HG03175 (cell line): ENCODE measurements around the gene RNF40.
"Not testable (repeated sequence)": the region's sequence is repeated elsewhere in the genome, so short reads cannot be mapped to it uniquely, and the experiment has no call there.

Source experiments
- ATAC-seq: cut with Tn5 transposase; IDR thresholded peaks from one replicate; pipeline ENCODE4 v1.9.1; 2021; ENCODE audit warnings: mild to moderate bottlenecking, moderate library complexity; ENCODE audit not compliant: unreplicated experiment

Gene RNF40

GRCh38 chr16:30813821-30814189 is 51.7 kb downstream of the RNF40 start:
- ATAC-seq, result no peak

GRCh38 chr16:30816769-30817168 is 54.6 kb downstream of the RNF40 start:
- ATAC-seq, result no peak

GRCh38 chr16:30820952-30821421 is 58.9 kb downstream of the RNF40 start:
- ATAC-seq, result no peak

DNA sequence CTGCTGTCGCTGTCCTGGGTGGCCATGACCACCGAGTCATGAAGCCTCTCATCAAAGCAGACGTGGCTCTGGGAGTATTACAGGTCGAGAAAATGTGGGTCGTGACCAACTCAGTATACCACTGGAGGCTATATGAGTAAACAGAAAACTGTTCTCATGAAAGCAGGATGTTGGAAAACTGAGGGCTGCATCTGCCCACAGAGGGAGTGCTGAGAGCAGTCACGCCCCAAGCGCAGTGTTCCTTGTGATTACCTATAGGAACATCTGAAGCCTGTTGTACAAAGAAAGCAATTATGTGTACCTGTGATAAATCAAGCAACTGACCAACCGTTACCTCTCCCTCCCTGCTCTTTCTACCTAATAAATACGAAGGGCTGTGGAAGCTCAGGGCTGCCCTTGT is 59.3 kb downstream of the RNF40 start:
- not testable (repeated sequence) for ATAC-seq

- ATAC-seq, result no peak
These were observed 59.8 kb downstream of the RNF40 start for GRCh38 chr16:30821891-30822290.
